Heart left ventricle (tissue), 16 donors: ENCODE measurements around the gene GGT7. TPM values are rescaled to one million over a fixed set of nuclear protein-coding genes. Genes with fewer than 3 reads are reported as not detected.
"Not testable (repeated sequence)": the region's sequence is repeated elsewhere in the genome, so short reads cannot be mapped to it uniquely, and the experiment has no call there.

Experiments used
- ATAC-seq, 4 donors: fragments of 200-7000 bp; cut with Tn5 transposase; one replicate each; pipeline ENCODE4 v1.9.1; 2020 to 2022; ENCODE audit warnings: moderate library complexity in 4 of 4, mild to moderate bottlenecking in 3 of 4, moderate number of reproducible peaks in 1 of 4
- DNase-seq, 5 donors: peaks; one replicate each; pipeline ENCODE4 v3.0.0-alpha.2; 2020
- H3K27ac ChIP-seq, 12 donors: fragments of 200-600 bp; sonication (generic) in 4 of 12; one replicate each; pipeline versions ENCODE4 v1.5.0 to v1.8.0; 2016 to 2022; ENCODE audit warnings: mild to moderate bottlenecking in 2 of 12
- H3K27me3 ChIP-seq, 9 donors: fragments of 200-600 bp; sonication (generic) in 2 of 9; one replicate each; pipeline versions ENCODE4 v1.5.1 to v1.8.0; 2016 to 2022; ENCODE audit warnings: mild to moderate bottlenecking in 3 of 9
- H3K36me3 ChIP-seq, 9 donors: fragments of 200-600 bp; sonication (generic) in 2 of 9; one replicate each; pipeline versions ENCODE4 v1.5.0 to v1.8.0; 2018 to 2022; ENCODE audit warnings: mild to moderate bottlenecking in 2 of 9
- H3K4me1 ChIP-seq, 12 donors: fragments of 200-600 bp; sonication (generic) in 4 of 12; one replicate each; pipeline versions ENCODE4 v1.5.0 to v1.8.0; 2016 to 2022; ENCODE audit warnings: mild to moderate bottlenecking in 3 of 12
- H3K4me3 ChIP-seq, 12 donors: fragments of 200-600 bp; sonication (generic) in 4 of 12; one replicate each; pipeline versions ENCODE4 v1.5.0 to v1.8.0; 2017 to 2022; ENCODE audit warnings: mild to moderate bottlenecking in 9 of 12, moderate library complexity in 4 of 12
- H3K9me3 ChIP-seq, 12 donors: fragments of 200-600 bp; sonication (generic) in 4 of 12; one replicate each; pipeline versions ENCODE4 v1.5.0 to v1.8.0; 2016 to 2022; ENCODE audit warnings: mild to moderate bottlenecking in 1 of 12
- CTCF ChIP-seq, 12 donors: fragments of 200-600 bp; sonication (generic) in 4 of 12; IDR thresholded peaks; one replicate each; pipeline versions ENCODE4 v1.5.0 to v1.8.0; 2018 to 2022; ENCODE audit warnings: antibody characterized with exemption in 12 of 12, mild to moderate bottlenecking in 5 of 12
- POLR2A ChIP-seq, 2 donors: fragments of 450-650 bp; IDR thresholded peaks; one replicate each; pipeline ENCODE4 v1.6.1; 2017; ENCODE audit warnings: antibody characterized with exemption in 2 of 2, mild to moderate bottlenecking in 2 of 2, moderate library complexity in 2 of 2
- WGBS, 4 donors: extraction: QIAGEN DNeasy Blood & Tissue Kit in 2 of 4; methylation state at CpG; one replicate each; pipeline versions ENCODE4 v1.1.5 to v1.1.7; 2013 to 2018; 5-methylcytosine and 5-hydroxymethylcytosine counted together
- intact Hi-C, 10 donors: fragments of 100-400 bp; cut with DNase I; formaldehyde crosslinking; loops; one replicate each; pipeline versions ENCODE4 v1.11.1 to v1.14.2; 2022
- polyA plus RNA-seq, 2 donors: library from polyadenylated mRNA; stranded (reverse); fragments of 200-250 nt; gene quantifications; one replicate each; pipeline ENCODE4 v1.2.3, GENCODE V29; 2013
- total RNA-seq, 9 donors: library from RNA; depleted of rRNA in 2 of 9; stranded (reverse); fragments of >200 nt in 2 of 9; fragmentation: NEBNext Ultra II Directional in 3 of 9; extraction: Animal tissue kit (Norgen Biotek cat#: 25700) in 3 of 9; gene quantifications; one replicate each; pipeline versions ENCODE4 v1.1.0 to v1.2.4, GENCODE V29; 2016 to 2023
- donor health status: ischemic (EF 13 %, LVEDD 7.1; RV severe dilation, severe dysfunction).
- donor health status: healthy with polysubstance abuse.
- donor health status: DM: no; HTN: yes; CAD: no.
- donor health status: DM: no; HTN: no; CAD: no.
- donor health status: ischemic (EF 25% LVEDD 6.9; RV normal size, moderate dysfunction).
- donor health status: ischemic (EF 25% LVEDD 5.7; RV mildly dilated, moderate dysfunction).
- donor health status: healthy.
- donor health status: DM: yes; HTN: yes; CAD: no.
- donor health status: ischemic (EF 35%, LVEDD 5.7; RV mildly dilated, moderate dysfunction).
- donor health status: nonischemic (EF 11% LVEDD 7.7; RV severe dilation, severe dysfunction).
- donor health status: DM: yes; HTN: yes; CAD: no.
- donor health status: PGD.
- donor health status: ischemic (EF 29% LVEDD 5.4; RV normal size, mild dysfunction).
- donor health status: nonischemic (EF 23%, LVEDD 6.1; RV moderate dilation, normal function).

The GGT7 gene
- total and polyA plus RNA-seq, 11 donors: 7.9 to 30.7 (median 17.5) TPM

- Histone ChIP-seq H3K27ac (no peak overlapping the region), H3K4me3 (no peak overlapping the region), H3K4me1 (peaks cover 0 to 43% (median 11%) of the 10 kb centered on the region in 12 donors), H3K9me3 (peaks cover 0 to 5% (median 0%) of the 10 kb centered on the region in 12 donors), H3K36me3 (peaks cover 0 to 2% (median 0%) of the 10 kb centered on the region in 9 donors), H3K27me3 (no peaks in the 10 kb centered on the region)
- no peak for ATAC-seq
- TF ChIP-seq CTCF (IDR thresholded peaks at IDR 0.05) (no peak), POLR2A (IDR thresholded peaks at IDR 0.05) (no peak)
- intact Hi-C loops: no loop called here
- WGBS, 4 donors: 91 to 97% (median 96%) methylated on average over 1 of the region's 1 CpG
- DNase-seq: no peak
Observed at GRCh38 chr20:34815636-34816035, 57.0 kb downstream of the GGT7 start.

GRCh38 chr20:34808583-34808982, 64.1 kb downstream of the GGT7 start:
- no peak overlapping the region for H3K27ac ChIP-seq
- TF ChIP-seq CTCF (IDR thresholded peaks at IDR 0.05) (no peak), POLR2A (IDR thresholded peaks at IDR 0.05) (no peak)
- H3K36me3 ChIP-seq: peaks cover 0 to 4% (median 0%) of the 10 kb centered on the region in 9 donors
- no peak overlapping the region for H3K4me3 ChIP-seq
- WGBS, 4 donors: 96 to 100% (median 98%) methylated on average over 5 of the region's 5 CpGs
- intact Hi-C loops: no loop called here
- no peaks in the 10 kb centered on the region for H3K27me3 ChIP-seq
- ATAC-seq (no peak), DNase-seq (no peak)
- H3K9me3 ChIP-seq: no peaks in the 10 kb centered on the region
- peaks cover 0 to 18% (median 1%) of the 10 kb centered on the region in 12 donors for H3K4me1 ChIP-seq

- peaks cover 0 to 18% (median 1%) of the 10 kb centered on the region in 12 donors for H3K4me1 ChIP-seq
- ATAC-seq, H3K9me3 ChIP-seq, DNase-seq, H3K36me3 ChIP-seq, H3K27ac ChIP-seq, intact Hi-C loops, H3K27me3 ChIP-seq, H3K4me3 ChIP-seq: not testable (repeated sequence)
- 84 to 87% (median 86%) methylated on average over 8 of the region's 8 CpGs for WGBS, 4 donors
Observed at GRCh38 chr20:34807944-34808465, 64.7 kb downstream of the GGT7 start.

GRCh38 chr20:34806255-34806654, 66.4 kb downstream of the GGT7 start:
- DNase-seq (no peak), ATAC-seq (no peak)
- Histone ChIP-seq H3K9me3 (no peaks in the 10 kb centered on the region), H3K27me3 (no peaks in the 10 kb centered on the region), H3K27ac (no peak overlapping the region), H3K4me1 (peaks cover 0 to 18% (median 0%) of the 10 kb centered on the region in 12 donors), H3K4me3 (no peak overlapping the region), H3K36me3 (peaks cover 0 to 10% (median 0%) of the 10 kb centered on the region in 9 donors)
- TF ChIP-seq CTCF (IDR thresholded peaks at IDR 0.05): no peak
- no peak for TF ChIP-seq POLR2A (IDR thresholded peaks at IDR 0.05)
- intact Hi-C loops: no loop called here

- no peak for ATAC-seq
- intact Hi-C loops: no loop called here
- no peak for TF ChIP-seq CTCF (IDR thresholded peaks at IDR 0.05)
- TF ChIP-seq POLR2A (IDR thresholded peaks at IDR 0.05): no peak
Observed at GRCh38 chr20:34798871-34799270, 73.8 kb downstream of the GGT7 start.

More at GRCh38 chr20:34798871-34799270, 73.8 kb downstream of the GGT7 start:
- Histone ChIP-seq H3K27me3 (no peaks in the 10 kb centered on the region), H3K4me3 (no peak overlapping the region), H3K4me1 (peaks cover 0 to 28% (median 0%) of the 10 kb centered on the region in 12 donors), H3K36me3 (peaks cover 0 to 8% (median 0%) of the 10 kb centered on the region in 9 donors), H3K27ac (no peak overlapping the region), H3K9me3 (peaks cover 0 to 5% (median 0%) of the 10 kb centered on the region in 12 donors)
- no peak for DNase-seq
